Parathyroid adenoma (tissue), 2 donors: Measurements from ENCODE around the gene HIRIP3.

Experiments
- H2AFZ ChIP-seq: fragments of 300-600 bp; sonication (generic); one replicate; pipeline ENCODE4 v1.7.0; 2017; ENCODE audit warnings: antibody characterized with exemption, mild to moderate bottlenecking
- H3K27ac ChIP-seq: fragments of 300-600 bp; sonication (generic); one replicate; pipeline ENCODE4 v1.7.0; 2017
- H3K27me3 ChIP-seq: fragments of 300-600 bp; sonication (generic); one replicate; pipeline ENCODE4 v1.7.0; 2017; ENCODE audit warnings: low read length; ENCODE audit not compliant: control insufficient read depth, insufficient read depth
- H3K36me3 ChIP-seq: fragments of 300-600 bp; sonication (generic); one replicate; pipeline ENCODE4 v1.7.0; 2017; ENCODE audit warnings: low read length; ENCODE audit not compliant: control insufficient read depth, insufficient read depth
- H3K4me1 ChIP-seq: fragments of 300-600 bp; sonication (generic); one replicate; pipeline ENCODE4 v1.7.0; 2017; ENCODE audit warnings: control low read depth
- H3K4me2 ChIP-seq: fragments of 300-600 bp; sonication (generic); one replicate; pipeline ENCODE4 v1.7.0; 2017; ENCODE audit warnings: low read length
- H3K4me3 ChIP-seq: fragments of 300-600 bp; sonication (generic); one replicate; pipeline ENCODE4 v1.7.0; 2017; ENCODE audit warnings: low read depth, low read length
- H3K79me2 ChIP-seq: fragments of 300-600 bp; sonication (generic); one replicate; pipeline ENCODE4 v1.7.0; 2017; ENCODE audit warnings: control low read depth
- H3K9ac ChIP-seq: fragments of 300-600 bp; sonication (generic); one replicate; pipeline ENCODE4 v1.7.0; 2017; ENCODE audit warnings: mild to moderate bottlenecking
- H3K9me3 ChIP-seq: fragments of 300-600 bp; sonication (generic); one replicate; pipeline ENCODE4 v1.7.0; 2017; ENCODE audit warnings: low read length; ENCODE audit not compliant: control insufficient read depth
- CTCF ChIP-seq: fragments of 300-600 bp; sonication (generic); IDR thresholded peaks from one replicate; pipeline ENCODE4 v1.7.0; 2017; ENCODE audit warnings: antibody characterized with exemption, mild to moderate bottlenecking
- donor health status: primary hyperparathyroidism.

Gene HIRIP3

DNA sequence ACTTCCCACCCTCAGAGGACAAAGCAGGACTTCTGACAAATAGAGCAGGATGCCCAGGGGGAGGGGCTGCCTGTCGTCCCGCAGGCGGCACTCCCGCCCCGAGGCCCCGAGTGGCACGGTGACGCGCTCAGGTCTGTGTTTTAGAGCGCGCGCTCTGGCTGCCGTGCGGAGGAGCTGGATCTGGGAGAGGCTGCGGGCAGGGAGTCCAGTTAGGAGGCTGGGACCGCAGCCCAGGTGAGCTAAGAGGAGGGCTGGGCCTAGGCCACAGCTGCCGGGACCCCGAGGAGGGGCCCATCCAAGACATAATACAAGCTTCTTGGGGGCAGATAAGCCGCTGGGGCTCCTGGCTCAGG, 9.0 kb upstream of the HIRIP3 start:
- Histone ChIP-seq H3K36me3 (no peaks in the 10 kb centered on the region), H3K79me2 (no peaks in the 10 kb centered on the region), H3K4me3 (no peak overlapping the region), H3K27me3 (no peaks in the 10 kb centered on the region), H3K4me1 (no peaks in the 10 kb centered on the region), H3K9ac (no peak overlapping the region), H3K4me2 (no peak overlapping the region), H3K27ac (no peak overlapping the region), H3K9me3 (no peaks in the 10 kb centered on the region), H2AFZ (no peak overlapping the region)
- TF ChIP-seq CTCF = no peak

GRCh38 chr16:30003670-30004423, 8.4 kb upstream of the HIRIP3 start:
- no peaks in the 10 kb centered on the region for H3K27me3 ChIP-seq
- no peak overlapping the region for H3K4me2 ChIP-seq
- H3K9ac ChIP-seq = no peak overlapping the region
- no peak overlapping the region for H3K4me3 ChIP-seq
- TF ChIP-seq CTCF = no peak
- H3K79me2 ChIP-seq = no peaks in the 10 kb centered on the region
- no peaks in the 10 kb centered on the region for H3K36me3 ChIP-seq
- H3K4me1 ChIP-seq = no peaks in the 10 kb centered on the region
- H3K9me3 ChIP-seq = no peaks in the 10 kb centered on the region
- H2AFZ ChIP-seq = no peak overlapping the region
- no peak overlapping the region for H3K27ac ChIP-seq

DNA sequence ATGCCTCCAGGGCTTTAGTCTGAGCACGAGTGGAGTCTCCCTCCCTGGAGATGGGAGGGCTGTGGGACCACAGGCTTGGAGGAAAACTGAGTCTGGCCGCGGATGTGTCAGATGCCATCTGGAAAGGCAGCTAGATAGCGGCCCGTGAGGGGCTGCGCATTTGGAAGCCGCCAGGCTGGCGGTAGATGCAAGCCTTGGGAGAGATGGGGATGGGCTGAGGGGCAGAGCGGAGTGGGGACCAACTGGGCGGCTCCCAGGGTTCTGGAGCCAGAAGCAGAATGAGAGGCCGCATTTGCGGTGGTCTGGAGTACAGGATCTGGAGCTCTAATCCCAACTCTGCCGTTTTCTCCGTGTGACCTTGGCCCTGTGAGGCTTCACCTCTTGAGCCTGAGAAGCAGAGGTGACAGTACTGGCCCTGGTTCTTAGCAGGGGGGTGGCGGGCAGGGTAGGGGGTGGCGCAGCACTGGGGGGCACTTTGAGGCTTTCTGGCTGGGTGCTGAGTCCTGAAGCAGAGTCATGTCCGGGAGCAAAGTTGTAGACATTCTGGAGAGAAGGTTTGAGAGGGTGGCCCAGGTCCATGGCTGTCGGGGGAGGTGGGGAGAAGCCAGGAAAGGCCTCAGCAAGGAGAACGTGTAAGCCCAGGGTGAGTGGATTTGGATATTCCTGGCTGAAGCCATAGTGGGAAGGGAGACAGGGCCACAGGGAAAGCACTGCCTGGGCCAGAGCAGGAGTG, 7.4 kb upstream of the HIRIP3 start:
- Histone ChIP-seq H3K27ac (no peak overlapping the region), H3K4me3 (no peak overlapping the region), H3K4me2 (no peak overlapping the region), H2AFZ (no peak overlapping the region), H3K9me3 (no peaks in the 10 kb centered on the region), H3K4me1 (no peaks in the 10 kb centered on the region), H3K36me3 (no peaks in the 10 kb centered on the region), H3K27me3 (no peaks in the 10 kb centered on the region), H3K9ac (no peak overlapping the region), H3K79me2 (no peaks in the 10 kb centered on the region)
- TF ChIP-seq CTCF = no peak

DNA sequence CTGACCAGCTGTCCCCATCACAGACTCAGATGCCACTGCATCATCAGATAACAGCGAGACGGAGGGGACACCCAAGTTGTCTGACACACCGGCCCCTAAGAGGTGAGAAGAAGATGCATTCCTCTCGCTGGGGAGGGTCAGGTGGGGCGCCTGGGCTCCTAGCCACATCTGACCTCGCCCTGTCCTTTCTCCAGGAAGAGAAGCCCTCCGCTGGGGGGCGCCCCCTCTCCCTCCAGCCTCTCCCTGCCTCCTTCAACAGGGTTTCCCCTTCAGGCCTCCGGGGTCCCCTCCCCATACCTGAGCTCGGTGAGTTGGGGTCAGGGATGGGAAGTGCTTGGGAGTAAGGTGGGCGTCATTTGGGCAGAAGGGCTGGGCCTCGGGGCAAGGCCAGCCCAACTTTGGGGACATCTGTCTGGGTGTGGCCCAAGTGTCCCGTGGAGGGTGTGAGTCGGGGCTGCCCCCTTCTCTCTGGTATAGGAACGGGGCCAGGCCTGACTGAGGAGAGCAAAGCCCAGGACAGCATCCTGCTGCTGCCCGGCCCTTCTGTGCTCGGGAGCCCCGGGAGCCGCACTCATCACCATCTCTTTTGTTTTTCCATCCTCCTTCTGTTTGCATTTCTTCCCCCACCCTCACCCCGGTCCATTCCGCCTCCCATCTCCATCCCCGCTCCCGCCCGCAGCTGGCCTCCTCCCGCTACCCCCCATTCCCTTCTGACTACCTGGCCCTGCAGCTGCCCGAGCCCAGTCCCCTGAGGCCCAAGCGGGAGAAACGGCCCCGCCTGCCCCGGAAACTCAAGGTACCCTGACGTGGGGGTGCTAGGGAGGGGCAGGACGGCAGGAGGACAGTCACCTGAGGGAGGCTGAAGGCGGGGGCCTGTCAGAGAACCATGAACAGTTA, 5.6 kb upstream of the HIRIP3 start:
- Histone ChIP-seq H3K27me3 (no peaks in the 10 kb centered on the region), H3K4me1 (peaks cover 4% of the 10 kb centered on the region), H2AFZ (no peak overlapping the region), H3K27ac (no peak overlapping the region), H3K4me3 (no peak overlapping the region), H3K79me2 (peaks cover 5% of the 10 kb centered on the region), H3K9ac (no peak overlapping the region), H3K9me3 (no peaks in the 10 kb centered on the region), H3K4me2 (no peak overlapping the region), H3K36me3 (no peaks in the 10 kb centered on the region)
- no peak for TF ChIP-seq CTCF
